ENCODE results near the gene PAPLN.

GRCh38 chr14:73266317-73266716, 29.0 kb downstream of the PAPLN start:
- TF ChIP-seq, protein P1, sequence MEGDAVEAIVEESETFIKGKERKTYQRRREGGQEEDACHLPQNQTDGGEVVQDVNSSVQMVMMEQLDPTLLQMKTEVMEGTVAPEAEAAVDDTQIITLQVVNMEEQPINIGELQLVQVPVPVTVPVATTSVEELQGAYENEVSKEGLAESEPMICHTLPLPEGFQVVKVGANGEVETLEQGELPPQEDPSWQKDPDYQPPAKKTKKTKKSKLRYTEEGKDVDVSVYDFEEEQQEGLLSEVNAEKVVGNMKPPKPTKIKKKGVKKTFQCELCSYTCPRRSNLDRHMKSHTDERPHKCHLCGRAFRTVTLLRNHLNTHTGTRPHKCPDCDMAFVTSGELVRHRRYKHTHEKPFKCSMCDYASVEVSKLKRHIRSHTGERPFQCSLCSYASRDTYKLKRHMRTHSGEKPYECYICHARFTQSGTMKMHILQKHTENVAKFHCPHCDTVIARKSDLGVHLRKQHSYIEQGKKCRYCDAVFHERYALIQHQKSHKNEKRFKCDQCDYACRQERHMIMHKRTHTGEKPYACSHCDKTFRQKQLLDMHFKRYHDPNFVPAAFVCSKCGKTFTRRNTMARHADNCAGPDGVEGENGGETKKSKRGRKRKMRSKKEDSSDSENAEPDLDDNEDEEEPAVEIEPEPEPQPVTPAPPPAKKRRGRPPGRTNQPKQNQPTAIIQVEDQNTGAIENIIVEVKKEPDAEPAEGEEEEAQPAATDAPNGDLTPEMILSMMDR (IDR thresholded peaks at IDR 0.05), result no peak
- no peak for TF ChIP-seq POLR2A (IDR thresholded peaks at IDR 0.05)
- no peak for TF ChIP-seq EP300 (IDR thresholded peaks at IDR 0.05)
- no peak for TF ChIP-seq POLR2AphosphoS5 (IDR thresholded peaks at IDR 0.05)
